ENCODE data around the gene RERE. TPM values are rescaled to one million over a fixed set of nuclear protein-coding genes. Genes with fewer than 3 reads are reported as not detected.

Gene RERE
- total and polyA plus RNA-seq, 11 donors, result 53.5 to 236 (median 121) TPM

- Histone ChIP-seq H3K36me3 (peaks cover 0 to 55% (median 23%) of the 10 kb centered on the region in 9 donors), H3K9me3 (no peaks in the 10 kb centered on the region), H3K4me1 (peaks cover 8 to 100% (median 88%) of the 10 kb centered on the region in 12 donors), H3K27me3 (no peaks in the 10 kb centered on the region), H3K27ac (peak overlapping the region; percentile 47 to 97 (median 86)), H3K4me3 (no peak overlapping the region)
- intact Hi-C loops (cut with DNase I), result loop anchor here in 4 of 10 donors (5.0 to 10.0 kb wide), 4 partner anchors 40 to 357 kb away; no protein-coding TSS in a partner anchor
- WGBS, 4 donors, result 50 to 58% (median 53%) methylated on average over 8 of the region's 8 CpGs
- DNase-seq (no peak), ATAC-seq (no peak)
- TF ChIP-seq CTCF (IDR thresholded peaks at IDR 0.05) (no peak), POLR2A (IDR thresholded peaks at IDR 0.05) (no peak)
Observed at GRCh38 chr1:8367571-8368194, 449.8 kb downstream of the RERE start.

DNA sequence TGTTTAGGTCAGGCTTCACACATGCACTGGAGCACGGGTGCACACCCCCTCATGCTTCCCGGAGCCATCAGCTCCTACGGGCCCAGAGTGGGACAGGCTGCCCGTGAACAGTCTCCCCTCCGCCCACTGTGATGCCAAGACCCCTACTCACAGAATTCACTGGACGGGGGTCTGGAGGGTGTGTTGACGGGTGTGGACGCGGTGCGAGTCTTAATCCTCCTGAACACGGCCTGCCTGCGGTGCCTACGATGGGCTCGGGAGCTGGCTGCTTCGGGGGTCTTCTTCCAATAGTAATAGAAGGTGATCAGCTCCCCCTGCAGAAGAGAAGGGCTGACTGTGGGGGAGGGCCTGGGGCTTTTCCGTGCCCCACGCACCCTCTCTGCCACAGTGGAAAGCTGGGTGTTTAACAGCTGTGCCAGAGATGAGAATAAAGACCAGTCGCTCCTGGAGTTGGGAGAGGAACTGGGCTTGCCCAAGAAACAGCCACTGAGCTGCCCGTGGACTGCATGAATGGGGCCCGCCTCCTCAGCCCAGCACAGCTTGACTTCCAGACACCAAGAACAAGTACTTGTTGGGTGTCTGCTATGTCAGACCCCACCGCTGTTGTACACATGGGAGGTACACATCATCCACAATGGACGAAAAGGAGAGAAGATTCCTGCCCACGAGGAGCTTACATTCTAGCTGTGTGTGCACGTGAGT, 451.6 kb downstream of the RERE start:
- Histone ChIP-seq H3K4me3 (no peak overlapping the region), H3K4me1 (peaks cover 6 to 84% (median 73%) of the 10 kb centered on the region in 12 donors), H3K27me3 (no peaks in the 10 kb centered on the region), H3K9me3 (no peaks in the 10 kb centered on the region), H3K36me3 (peaks cover 0 to 71% (median 42%) of the 10 kb centered on the region in 9 donors), H3K27ac (peak overlapping the region in 8 of 12 donors; percentile 10 to 97 (median 89))
- 86 to 90% (median 89%) methylated on average over 22 to 24 of the region's 24 CpGs for WGBS, 4 donors
- TF ChIP-seq CTCF (IDR thresholded peaks at IDR 0.05) (no peak), POLR2A (IDR thresholded peaks at IDR 0.05) (no peak)
- DNase-seq (peak in 2 of 5 donors; percentile 41 to 49), ATAC-seq (no peak)
- intact Hi-C loops (cut with DNase I), result loop anchor here in 4 of 10 donors (5.0 to 10.0 kb wide), 4 partner anchors 41 to 359 kb away; no protein-coding TSS in a partner anchor

GRCh38 chr1:8364528-8365442, 452.7 kb downstream of the RERE start:
- H3K4me1 ChIP-seq, result peaks cover 4 to 74% (median 63%) of the 10 kb centered on the region in 12 donors
- TF ChIP-seq CTCF (IDR thresholded peaks at IDR 0.05), result no peak
- no peak for TF ChIP-seq POLR2A (IDR thresholded peaks at IDR 0.05)
- 62 to 80% (median 69%) methylated on average over 22 to 29 of the region's 29 CpGs for WGBS, 4 donors

More at GRCh38 chr1:8364528-8365442, 452.7 kb downstream of the RERE start:
- Histone ChIP-seq H3K27ac (peak overlapping the region; percentile 36 to 93 (median 76)), H3K4me3 (no peak overlapping the region), H3K27me3 (no peaks in the 10 kb centered on the region), H3K9me3 (no peaks in the 10 kb centered on the region), H3K36me3 (peaks cover 0 to 70% (median 49%) of the 10 kb centered on the region in 9 donors)
- DNase-seq (peak; percentile 62 to 86 (median 66)), ATAC-seq (peak; percentile 41 to 56 (median 53))
- intact Hi-C loops (cut with DNase I), result loop anchor here in 4 of 10 donors (5.0 to 10.0 kb wide), 4 partner anchors 43 to 360 kb away; no protein-coding TSS in a partner anchor

Measured in heart left ventricle (tissue), 16 donors.